ENCODE results near the gene POGZ.

Gene POGZ

DNA sequence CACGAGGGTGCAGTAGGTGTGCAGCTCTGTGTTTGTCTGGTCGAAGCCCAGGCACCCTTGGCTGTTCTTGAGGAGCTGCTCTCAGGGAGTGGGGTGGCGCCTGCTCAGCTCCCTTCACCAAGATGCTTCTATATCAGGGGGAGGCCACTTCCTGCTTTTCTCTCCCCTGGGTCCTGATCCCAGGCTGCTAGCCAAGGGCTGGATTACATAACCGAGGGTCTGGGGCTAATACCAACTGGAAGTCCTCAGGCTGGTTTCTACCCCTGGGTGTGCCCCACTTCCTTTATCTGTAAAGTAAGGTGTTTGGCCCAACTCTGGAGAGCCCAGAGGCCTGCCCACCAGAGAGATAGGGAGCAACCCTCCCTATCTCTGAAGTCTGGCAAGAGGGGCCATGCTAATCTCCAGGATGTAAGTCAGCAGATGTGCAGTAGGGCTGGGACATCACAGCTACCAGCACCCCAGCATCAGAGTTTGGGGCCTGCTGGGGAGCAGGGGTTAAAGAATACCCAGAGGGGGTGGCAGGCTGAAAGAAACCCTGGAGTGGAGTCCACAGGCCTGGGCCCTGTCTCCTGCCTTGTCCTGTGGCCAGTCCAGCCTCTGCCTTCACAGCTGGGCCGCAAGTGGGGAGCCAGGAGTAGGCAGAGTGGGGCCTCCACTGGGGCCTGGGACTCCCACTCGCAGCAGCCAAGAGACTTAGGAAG lies 88.9 kb downstream of the POGZ start:
- no peak for DNase-seq

DNA sequence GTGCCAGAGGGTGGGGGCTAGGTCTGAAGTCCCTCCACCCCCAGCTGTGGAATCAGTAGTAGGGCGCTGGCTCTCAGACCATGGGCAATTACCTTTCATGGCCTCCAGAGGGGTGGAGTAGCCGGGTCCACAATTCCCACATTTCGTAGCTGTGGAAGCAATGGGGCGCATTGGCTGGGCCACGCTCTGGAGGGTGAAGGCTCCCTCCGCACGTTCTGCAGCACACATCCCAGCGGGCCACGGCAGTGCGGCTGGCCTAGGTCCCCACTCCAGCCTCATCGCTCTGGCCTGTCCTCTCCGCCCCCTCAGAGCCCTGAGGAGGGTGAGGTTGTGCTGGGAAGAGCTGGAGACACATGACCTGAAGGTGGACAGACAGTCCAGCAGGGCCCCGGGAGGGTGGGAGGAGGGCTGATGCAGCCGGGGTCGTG lies 89.7 kb downstream of the POGZ start:
- DNase-seq, result no peak

DNA sequence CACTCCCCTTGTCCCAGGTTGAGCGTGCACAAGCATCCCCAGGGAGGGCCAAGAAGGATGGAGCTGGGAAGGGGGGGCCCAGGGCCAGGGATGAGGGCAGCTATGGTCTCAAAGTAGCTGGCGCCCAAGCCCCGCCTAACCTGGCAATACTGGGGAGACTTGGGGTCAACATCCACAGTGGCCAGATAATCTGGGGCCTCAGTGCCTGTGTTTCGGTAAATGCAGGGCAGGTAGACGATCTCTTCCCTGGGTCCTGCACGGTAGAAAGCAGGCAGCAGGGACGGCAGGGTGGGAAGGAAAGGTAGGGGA lies 90.0 kb downstream of the POGZ start:
- no peak for DNase-seq

DNA sequence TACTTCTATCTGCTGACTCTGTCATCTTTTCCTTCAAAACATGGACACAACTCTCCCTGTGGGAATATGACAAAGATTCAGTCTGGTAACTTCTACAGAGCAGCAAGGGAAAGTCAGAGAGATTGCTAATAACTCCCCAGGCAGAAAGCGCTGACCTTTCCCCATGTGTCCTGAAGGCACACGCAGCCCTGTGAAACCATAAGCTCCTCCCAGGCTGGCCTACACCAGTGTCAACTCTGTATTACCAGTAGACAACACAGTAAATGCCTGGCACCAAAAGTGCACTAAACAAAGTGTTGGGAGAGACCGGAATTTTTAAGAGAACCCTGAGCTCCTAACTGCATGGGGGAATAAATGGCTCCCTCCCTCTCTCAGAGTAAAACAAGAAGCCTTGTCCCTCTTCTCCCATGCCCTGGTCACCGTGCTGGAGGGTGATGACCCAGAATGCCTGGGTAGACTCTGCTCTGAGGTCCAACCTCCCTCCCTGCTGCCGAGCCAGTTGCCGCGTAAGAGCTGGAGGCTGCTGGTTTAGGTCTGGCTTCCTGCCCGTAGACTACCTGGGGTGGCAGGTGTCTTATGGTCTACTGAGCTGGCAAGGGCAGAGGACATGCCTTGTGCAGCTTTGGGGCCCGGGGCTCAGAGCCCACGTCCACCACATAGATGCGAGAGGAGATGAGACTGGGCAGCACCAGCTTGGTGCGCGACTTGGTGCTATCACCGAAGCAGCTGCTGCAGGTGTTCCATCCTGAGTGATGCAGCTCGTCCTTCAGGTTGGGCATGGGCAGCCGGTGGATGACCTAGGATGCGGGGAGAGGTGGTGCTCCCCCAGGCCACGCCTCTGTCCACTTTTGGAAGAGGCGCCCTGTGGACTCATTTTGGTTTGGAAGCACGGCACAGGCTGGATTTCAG lies 90.6 kb downstream of the POGZ start:
- DNase-seq, result no peak

DNA sequence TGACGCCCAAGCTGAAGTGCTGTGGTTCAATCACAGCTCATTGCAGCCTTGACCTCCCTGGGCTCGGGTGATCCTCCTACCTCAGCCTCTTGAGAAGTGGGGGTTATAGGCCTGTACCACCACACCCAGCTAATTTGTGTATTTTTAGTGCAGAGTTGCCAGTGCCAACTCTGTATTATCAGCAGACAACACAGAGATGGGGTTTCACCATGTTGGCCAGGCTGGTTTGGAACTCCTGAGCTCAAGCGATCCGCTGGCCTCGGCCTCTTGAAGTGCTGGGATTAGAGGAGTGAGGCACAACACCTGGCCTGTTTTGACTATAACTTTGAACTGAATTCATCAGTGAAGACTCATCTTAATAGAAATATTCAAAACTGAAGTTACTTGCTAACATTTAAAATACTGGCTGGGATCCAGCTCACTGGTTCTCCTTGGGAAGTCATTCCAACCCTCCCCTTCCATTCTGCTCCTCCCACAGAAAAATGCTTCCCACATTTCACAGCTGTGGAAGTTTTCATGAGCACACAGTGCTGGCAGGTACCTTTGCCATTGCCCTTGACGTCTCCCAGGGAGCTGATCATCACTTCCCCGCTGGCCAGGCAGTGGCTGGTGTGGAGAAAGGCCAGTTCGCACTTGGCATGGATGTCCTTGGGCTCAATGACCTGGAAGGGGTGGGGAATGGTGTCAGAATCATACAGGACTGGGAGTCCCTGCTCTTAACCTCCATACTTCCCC lies 91.5 kb downstream of the POGZ start:
- no peak for DNase-seq

DNA sequence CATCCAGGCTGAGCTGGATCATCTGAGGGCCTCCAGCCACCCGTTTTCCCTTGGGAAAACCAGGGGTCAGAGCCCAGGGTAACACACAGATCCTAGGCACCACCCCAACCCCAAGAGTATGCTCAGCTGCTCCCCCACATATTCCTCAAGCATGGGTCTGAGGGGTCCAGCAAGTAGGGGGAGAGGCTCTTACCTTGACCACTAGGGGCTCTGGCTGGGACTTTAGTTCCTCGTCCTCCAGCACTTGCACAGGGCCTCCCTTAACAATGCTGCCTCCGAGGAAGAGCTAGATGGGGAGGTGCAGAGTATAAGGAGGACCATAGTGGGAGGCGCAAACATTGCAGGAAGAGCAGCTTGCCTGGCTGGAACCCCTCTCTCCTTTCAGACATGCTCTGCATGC lies 94.3 kb downstream of the POGZ start:
- no peak for DNase-seq

DNA sequence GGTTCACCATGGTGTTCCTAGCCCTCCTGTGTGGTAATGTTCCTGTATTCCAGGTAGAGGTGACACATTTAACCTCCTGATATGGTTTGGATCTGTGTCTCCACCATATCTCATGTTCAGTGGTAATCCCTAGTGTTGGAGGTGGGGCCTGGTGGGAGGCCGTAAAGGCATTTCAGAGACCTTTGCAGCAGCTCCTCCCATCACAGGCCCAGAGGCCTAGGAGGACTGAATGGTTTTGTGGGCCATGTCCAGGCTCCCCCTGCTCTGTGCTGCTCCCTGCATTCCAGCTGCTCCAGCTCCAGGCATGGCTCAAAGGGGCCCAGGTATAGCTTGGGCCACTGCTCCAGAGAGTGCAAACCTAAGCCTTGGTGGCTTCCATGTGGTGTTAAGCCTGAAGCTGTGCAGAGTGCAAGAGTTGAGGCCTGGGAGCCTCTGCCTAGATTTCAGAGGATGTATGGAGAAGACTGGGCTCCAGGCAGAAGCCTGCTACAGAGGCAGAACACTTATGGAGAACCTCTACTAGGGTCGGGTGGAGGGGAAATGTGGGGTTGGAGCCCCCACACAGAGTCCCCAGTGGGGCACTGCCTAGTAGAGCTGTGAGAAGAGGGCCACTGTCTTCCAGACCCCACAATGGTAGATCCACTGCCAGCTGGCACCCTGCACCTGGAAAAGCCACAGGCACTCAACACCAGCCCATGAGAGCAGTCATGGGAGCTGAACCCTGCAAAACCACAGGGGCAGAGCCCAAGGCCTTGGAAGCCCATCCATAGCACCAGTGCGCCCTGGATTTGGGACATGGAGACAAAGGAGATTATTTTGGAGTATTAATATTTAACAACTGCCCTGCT lies 96.8 kb downstream of the POGZ start:
- no peak for DNase-seq

DNA sequence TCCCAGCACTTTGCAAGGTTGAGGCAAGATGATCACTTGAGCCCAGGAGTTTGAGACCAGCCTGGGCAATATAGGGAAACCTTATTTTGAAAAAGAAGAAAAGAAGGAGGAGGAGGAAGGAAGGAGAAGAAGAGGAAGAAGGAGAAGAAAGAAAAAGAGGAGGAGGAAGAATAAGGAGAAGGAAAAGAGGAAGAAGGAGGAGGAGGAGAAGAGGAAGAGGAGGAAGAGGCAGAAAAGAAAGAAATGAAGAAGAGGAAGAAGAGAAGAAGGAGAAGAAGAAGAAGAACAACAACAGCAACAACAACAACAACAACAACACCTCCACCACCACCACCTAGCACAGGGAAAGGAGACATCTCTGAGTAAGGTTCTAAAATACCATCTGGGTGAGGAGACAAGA lies 97.4 kb downstream of the POGZ start:
- no peak for DNase-seq

DNA sequence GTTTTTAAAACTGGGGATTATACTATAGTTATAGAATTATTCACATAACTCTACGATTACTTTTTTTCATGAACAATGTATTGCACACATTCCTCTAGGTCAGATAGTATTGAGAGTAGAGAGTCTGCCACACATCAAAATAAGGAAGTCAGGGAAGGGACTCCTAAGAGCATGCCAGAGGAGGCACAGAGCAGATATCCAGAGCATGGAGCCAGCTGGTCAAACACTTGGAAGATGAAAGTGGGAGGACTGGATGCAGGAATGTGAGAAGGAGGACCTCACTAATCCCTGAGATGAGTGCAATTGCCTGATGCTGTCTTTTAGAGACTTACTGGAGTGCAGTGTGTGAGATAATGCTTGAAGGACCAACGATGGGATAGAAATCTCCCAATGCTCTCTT lies 102.6 kb downstream of the POGZ start:
- no peak for DNase-seq

Measured in cerebellar nuclear complex (tissue), 1 donor.